ENCODE results near the gene THUMPD1. TPM values are rescaled to one million over a fixed set of nuclear protein-coding genes. Genes with fewer than 3 reads are reported as not detected.
"Not testable (repeated sequence)": the region's sequence is repeated elsewhere in the genome, so short reads cannot be mapped to it uniquely, and the experiment has no call there.

THUMPD1 gene
- total RNA-seq, 4 donors from 2014 or later, result 59.6 to 120 (median 91.8) TPM

DNA sequence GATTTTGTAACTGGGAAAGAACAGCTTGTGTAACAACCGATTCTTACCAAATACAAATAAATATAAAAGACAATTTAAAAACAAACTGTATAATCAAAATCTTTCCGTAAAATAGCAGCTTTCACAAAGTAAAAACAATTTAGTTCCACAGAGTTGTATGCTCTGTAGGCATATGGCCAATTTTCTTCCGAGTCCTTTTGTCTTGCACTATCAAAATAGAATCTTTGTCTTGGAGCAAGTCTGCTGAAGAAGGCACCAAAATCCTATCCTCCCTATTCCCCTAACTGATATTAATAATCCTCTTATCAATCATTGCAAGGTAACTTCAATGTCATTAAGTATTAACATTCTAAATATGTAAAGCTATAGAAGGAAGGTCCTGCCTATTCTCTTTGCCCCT, 7.6 kb downstream of the THUMPD1 start:
- Histone ChIP-seq H3K9me3 (no peaks in the 10 kb centered on the region), H3K36me3 (peaks cover 9 to 51% of the 10 kb centered on the region in 2 donors), H3K27ac (peak overlapping the region; percentile 19 to 34 (median 32)), H3K27me3 (no peaks in the 10 kb centered on the region), H3K4me1 (peaks cover 0 to 32% (median 5%) of the 10 kb centered on the region in 3 donors), H3K4me3 (no peak overlapping the region)
- no peak for ATAC-seq
- WGBS, 2 donors (ENCODE audit: low coverage in 1 of 2), result 53 to 70% methylated on average over 3 of the region's 3 CpGs
- TF ChIP-seq POLR2A (IDR thresholded peaks at IDR 0.05) (no peak), POLR2AphosphoS5 (IDR thresholded peaks at IDR 0.05) (no peak), EP300 (IDR thresholded peaks at IDR 0.05) (no peak)
- TF ChIP-seq, protein P1, sequence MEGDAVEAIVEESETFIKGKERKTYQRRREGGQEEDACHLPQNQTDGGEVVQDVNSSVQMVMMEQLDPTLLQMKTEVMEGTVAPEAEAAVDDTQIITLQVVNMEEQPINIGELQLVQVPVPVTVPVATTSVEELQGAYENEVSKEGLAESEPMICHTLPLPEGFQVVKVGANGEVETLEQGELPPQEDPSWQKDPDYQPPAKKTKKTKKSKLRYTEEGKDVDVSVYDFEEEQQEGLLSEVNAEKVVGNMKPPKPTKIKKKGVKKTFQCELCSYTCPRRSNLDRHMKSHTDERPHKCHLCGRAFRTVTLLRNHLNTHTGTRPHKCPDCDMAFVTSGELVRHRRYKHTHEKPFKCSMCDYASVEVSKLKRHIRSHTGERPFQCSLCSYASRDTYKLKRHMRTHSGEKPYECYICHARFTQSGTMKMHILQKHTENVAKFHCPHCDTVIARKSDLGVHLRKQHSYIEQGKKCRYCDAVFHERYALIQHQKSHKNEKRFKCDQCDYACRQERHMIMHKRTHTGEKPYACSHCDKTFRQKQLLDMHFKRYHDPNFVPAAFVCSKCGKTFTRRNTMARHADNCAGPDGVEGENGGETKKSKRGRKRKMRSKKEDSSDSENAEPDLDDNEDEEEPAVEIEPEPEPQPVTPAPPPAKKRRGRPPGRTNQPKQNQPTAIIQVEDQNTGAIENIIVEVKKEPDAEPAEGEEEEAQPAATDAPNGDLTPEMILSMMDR (IDR thresholded peaks at IDR 0.05), result no peak

GRCh38 chr16:20729141-20729540, 12.5 kb downstream of the THUMPD1 start:
- H3K36me3 ChIP-seq, result peaks cover 0 to 2% of the 10 kb centered on the region in 2 donors
- no peaks in the 10 kb centered on the region for H3K27me3 ChIP-seq
- peak overlapping the region in 1 of 4 donors; percentile 9 for H3K27ac ChIP-seq
- WGBS, 2 donors (ENCODE audit: low coverage in 1 of 2), result 59 to 74% methylated on average over 3 of the region's 3 CpGs
- TF ChIP-seq POLR2AphosphoS5 (IDR thresholded peaks at IDR 0.05) (no peak), EP300 (IDR thresholded peaks at IDR 0.05) (no peak), POLR2A (IDR thresholded peaks at IDR 0.05) (no peak)
- TF ChIP-seq, protein P1 (IDR thresholded peaks at IDR 0.05), result no peak
- no peaks in the 10 kb centered on the region for H3K9me3 ChIP-seq
- ATAC-seq, result no peak
- H3K4me1 ChIP-seq, result peaks cover 0 to 4% (median 0%) of the 10 kb centered on the region in 3 donors
- no peak overlapping the region for H3K4me3 ChIP-seq

DNA sequence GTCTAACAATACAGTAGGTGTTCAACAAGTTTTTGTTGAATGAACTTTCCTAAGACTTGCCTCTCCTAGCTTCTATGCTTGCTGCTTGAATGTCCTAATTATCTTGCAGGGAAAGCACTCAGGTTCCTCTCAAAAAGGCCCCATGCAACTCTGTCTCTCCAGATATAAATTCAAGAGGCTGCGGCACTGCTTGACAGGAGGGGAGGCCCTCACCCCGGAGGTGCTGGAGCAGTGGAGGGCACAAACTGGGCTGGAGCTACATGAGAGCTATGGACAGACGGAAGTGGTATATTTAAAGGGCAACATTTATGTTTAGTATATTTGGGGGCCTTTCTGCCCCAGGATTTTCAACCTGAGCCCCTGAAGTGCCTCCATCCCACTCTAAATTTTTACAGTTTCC, 14.4 kb downstream of the THUMPD1 start:
- no peaks in the 10 kb centered on the region for H3K36me3 ChIP-seq
- TF ChIP-seq POLR2A (IDR thresholded peaks at IDR 0.05) (no peak), POLR2AphosphoS5 (IDR thresholded peaks at IDR 0.05) (no peak), EP300 (IDR thresholded peaks at IDR 0.05) (no peak)
- TF ChIP-seq, protein P1 (IDR thresholded peaks at IDR 0.05), result no peak

GRCh38 chr16:20726661-20727060, 15.0 kb downstream of the THUMPD1 start:
- Histone ChIP-seq H3K27me3 (no peaks in the 10 kb centered on the region), H3K36me3 (no peaks in the 10 kb centered on the region), H3K9me3 (no peaks in the 10 kb centered on the region), H3K27ac (no peak overlapping the region), H3K4me1 (no peaks in the 10 kb centered on the region), H3K4me3 (no peak overlapping the region)
- ATAC-seq, result no peak
- TF ChIP-seq POLR2A (IDR thresholded peaks at IDR 0.05), result no peak
- no peak for TF ChIP-seq EP300 (IDR thresholded peaks at IDR 0.05)
- TF ChIP-seq POLR2AphosphoS5 (IDR thresholded peaks at IDR 0.05), result no peak

More for the DNA sequence above, 14.4 kb downstream of the THUMPD1 start:
- Histone ChIP-seq H3K9me3 (no peaks in the 10 kb centered on the region), H3K27ac (no peak overlapping the region), H3K4me3 (no peak overlapping the region), H3K27me3 (no peaks in the 10 kb centered on the region), H3K4me1 (no peaks in the 10 kb centered on the region)
- 88 to 100% methylated on average over 1 to 3 of the region's 3 CpGs for WGBS, 2 donors (ENCODE audit: low coverage in 1 of 2)
- no peak for ATAC-seq

- ATAC-seq, result no peak
These were observed 21.4 kb downstream of the THUMPD1 start for GRCh38 chr16:20720251-20720650.

GRCh38 chr16:20717718-20718117, 23.9 kb downstream of the THUMPD1 start:
- ATAC-seq, H3K27me3 ChIP-seq, H3K9me3 ChIP-seq, H3K27ac ChIP-seq, H3K4me1 ChIP-seq, H3K4me3 ChIP-seq, H3K36me3 ChIP-seq: not testable (repeated sequence)

More at GRCh38 chr16:20720251-20720650, 21.4 kb downstream of the THUMPD1 start:
- Histone ChIP-seq H3K4me3 (no peak overlapping the region), H3K27me3 (no peaks in the 10 kb centered on the region), H3K36me3 (no peaks in the 10 kb centered on the region), H3K27ac (no peak overlapping the region), H3K4me1 (no peaks in the 10 kb centered on the region), H3K9me3 (no peaks in the 10 kb centered on the region)
- 82% methylated on average over 4 of the region's 4 CpGs; no CpG with 5 or more reads in 1 of the 2 donors for WGBS, 2 donors (ENCODE audit: low coverage in 1 of 2)
- no peak for TF ChIP-seq POLR2A (IDR thresholded peaks at IDR 0.05)
- no peak for TF ChIP-seq EP300 (IDR thresholded peaks at IDR 0.05)
- no peak for TF ChIP-seq POLR2AphosphoS5 (IDR thresholded peaks at IDR 0.05)
- TF ChIP-seq, protein P1 (IDR thresholded peaks at IDR 0.05), result no peak
